Cardiac muscle cell (in vitro differentiated cells and primary cell): Measurements from ENCODE around the gene LANCL3. TPM values are rescaled to one million over a fixed set of nuclear protein-coding genes. Genes with fewer than 3 reads are reported as not detected.

ENCODE experiments used
- DNase-seq, 2 donors: peaks; one replicate each; pipeline versions ENCODE4 v3.0.0 to v3.0.0-alpha.2; 2010 to 2017; ENCODE audit warnings: low read depth in 1 of 2, low spot score in 1 of 2
- H3K27ac ChIP-seq: fragments of 200-600 bp; sonication (generic); 2 replicates; pipeline ENCODE4 v1.5.1; 2016
- H3K27me3 ChIP-seq: fragments of 200-600 bp; sonication (generic); 2 replicates; pipeline ENCODE4 v1.6.0; 2016; ENCODE audit warnings: control low read depth
- H3K36me3 ChIP-seq: fragments of 200-600 bp; sonication (generic); 2 replicates; pipeline ENCODE4 v1.5.1; 2016; ENCODE audit warnings: control low read depth
- H3K4me1 ChIP-seq: fragments of 200-600 bp; sonication (generic); 2 replicates; pipeline ENCODE4 v1.8.1; 2017; ENCODE audit warnings: low read depth, mild to moderate bottlenecking, mixed run types
- H3K4me3 ChIP-seq: fragments of 200-600 bp; sonication (generic); 2 replicates; pipeline ENCODE4 v1.5.1; 2016; ENCODE audit warnings: mild to moderate bottlenecking
- H3K9me3 ChIP-seq: fragments of 200-600 bp; sonication (generic); 2 replicates; pipeline ENCODE4 v1.5.1; 2017; ENCODE audit warnings: low read depth, mild to moderate bottlenecking, control low read depth
- CTCF ChIP-seq: IDR thresholded peaks from 2 replicates; pipeline ENCODE4 v1.5.1; 2012; ENCODE audit warnings: low read depth, mild to moderate bottlenecking, low read length
- polyA plus RNA-seq: library from polyadenylated mRNA; unstranded; fragments of >200 nt; fragmentation: Nextera tagmentation; extraction: Ambion mirVana; gene quantifications from 2 replicates; pipeline ENCODE4 v1.2.1, GENCODE V29; 2016
- total RNA-seq: library from RNA; depleted of rRNA; stranded (reverse); fragments of >200 nt; gene quantifications from 2 replicates; pipeline ENCODE4 v1.2.3, GENCODE V29; 2016

LANCL3 gene
- total and polyA plus RNA-seq, 2 experiments from 2014 or later, result 0.33 TPM; not detected in 1

GRCh38 chrX:37667141-37667540, 95.7 kb downstream of the LANCL3 start:
- no peak for TF ChIP-seq CTCF
- Histone ChIP-seq H3K27me3 (no peaks in the 10 kb centered on the region), H3K27ac (no peak overlapping the region), H3K36me3 (no peaks in the 10 kb centered on the region), H3K4me1 (peaks cover 6% of the 10 kb centered on the region), H3K4me3 (no peak overlapping the region), H3K9me3 (no peaks in the 10 kb centered on the region)
- no peak for DNase-seq

- H3K4me1 ChIP-seq, result no peaks in the 10 kb centered on the region
- H3K27ac ChIP-seq, result no peak overlapping the region
- H3K36me3 ChIP-seq, result no peaks in the 10 kb centered on the region
- no peak for DNase-seq
- H3K27me3 ChIP-seq, result no peaks in the 10 kb centered on the region
- no peaks in the 10 kb centered on the region for H3K9me3 ChIP-seq
- H3K4me3 ChIP-seq, result no peak overlapping the region
- TF ChIP-seq CTCF, result no peak
These were observed 101.1 kb downstream of the LANCL3 start for GRCh38 chrX:37672563-37672962.

GRCh38 chrX:37676811-37677210, 105.3 kb downstream of the LANCL3 start:
- Histone ChIP-seq H3K27me3 (no peaks in the 10 kb centered on the region), H3K4me3 (no peak overlapping the region), H3K9me3 (no peaks in the 10 kb centered on the region), H3K27ac (no peak overlapping the region), H3K4me1 (peaks cover 23% of the 10 kb centered on the region), H3K36me3 (no peaks in the 10 kb centered on the region)
- no peak for DNase-seq
- TF ChIP-seq CTCF, result no peak

- no peak for TF ChIP-seq CTCF
These were observed 105.8 kb downstream of the LANCL3 start for GRCh38 chrX:37677243-37677642.

GRCh38 chrX:37677765-37678164, 106.3 kb downstream of the LANCL3 start:
- H3K9me3 ChIP-seq, result no peaks in the 10 kb centered on the region
- no peak for DNase-seq
- no peak overlapping the region for H3K27ac ChIP-seq
- no peaks in the 10 kb centered on the region for H3K27me3 ChIP-seq
- H3K4me1 ChIP-seq, result peaks cover 23% of the 10 kb centered on the region
- H3K36me3 ChIP-seq, result no peaks in the 10 kb centered on the region
- no peak overlapping the region for H3K4me3 ChIP-seq
- TF ChIP-seq CTCF, result no peak

More at GRCh38 chrX:37677243-37677642, 105.8 kb downstream of the LANCL3 start:
- no peaks in the 10 kb centered on the region for H3K9me3 ChIP-seq
- no peak overlapping the region for H3K4me3 ChIP-seq
- DNase-seq, result no peak
- no peak overlapping the region for H3K27ac ChIP-seq
- no peaks in the 10 kb centered on the region for H3K36me3 ChIP-seq
- peaks cover 23% of the 10 kb centered on the region for H3K4me1 ChIP-seq
- H3K27me3 ChIP-seq, result no peaks in the 10 kb centered on the region

GRCh38 chrX:37678574-37678973, 107.1 kb downstream of the LANCL3 start:
- no peak for DNase-seq
- Histone ChIP-seq H3K9me3 (no peaks in the 10 kb centered on the region), H3K4me1 (peaks cover 25% of the 10 kb centered on the region), H3K27ac (peak overlapping the region; percentile 41), H3K27me3 (no peaks in the 10 kb centered on the region), H3K36me3 (no peaks in the 10 kb centered on the region), H3K4me3 (no peak overlapping the region)
- TF ChIP-seq CTCF, result no peak
